ENCODE measurements around the gene SPATA1. TPM values are rescaled to one million over a fixed set of nuclear protein-coding genes. Genes with fewer than 3 reads are reported as not detected.

SPATA1 gene
- total and polyA plus RNA-seq, 2 of the 13 experiments (the other 11 are each of a cell fraction or from before 2014, with no cell fraction given): 0.70 to 1.4 TPM

GRCh38 chr1:84611091-84611490 is 104.9 kb downstream of the SPATA1 start:
- POLR2A ChIA-PET: interaction anchor here (0.5 kb wide), 1 partner anchor 14 kb away, joined by 3 read pairs; no protein-coding TSS in a partner anchor
- CTCF ChIA-PET (ENCODE audit: low intra/inter-chr PET ratio, low total read pairs): no interaction called here
- ATAC-seq: no peak
- no TSS peak for BruUV-seq (replicated peaks)
- no peak overlapping the region for H3K4me2 ChIP-seq (ENCODE audit: low read depth, low read length)
- no peak overlapping the region for H2AFZ ChIP-seq (ENCODE audit: low read length)
- H3K79me2 ChIP-seq (ENCODE audit: insufficient read depth, low read length): no peaks in the 10 kb centered on the region
- no peaks in the 10 kb centered on the region for H4K20me1 ChIP-seq (ENCODE audit: insufficient read depth, low read length)
- H3K27ac ChIP-seq (ENCODE audit: extremely low read length, insufficient read depth, low read length): no peak overlapping the region
- in situ Hi-C loops (cut with HindIII; ENCODE audit: extremely low pct_ligation_motif_present, low pct_unique_long_range_greater_than_20kb): loop anchor here (25.0 kb wide), 2 partner anchors 474 to 674 kb away; partner anchors contain the start of gene PRKACB
- intact Hi-C loops (cut with micrococcal nuclease; ENCODE audit: unreplicated experiment): no loop called here
- no peaks in the 10 kb centered on the region for H3K4me1 ChIP-seq (ENCODE audit: insufficient read depth, low read length)
- no peak for DNase-seq (ENCODE audit: low spot score)
- peaks cover 27% of the 10 kb centered on the region for H3K9me3 ChIP-seq (ENCODE audit: low read length)
- WGBS (ENCODE audit: low lambda C conversion rate): 80% methylated on average over 1 of the region's 1 CpG
- no peak overlapping the region for H3K4me3 ChIP-seq (replicated peaks in 1 of 3; ENCODE audit: insufficient read depth in 1 of 3, low read depth in 2 of 3, low read length in 3 of 3)
- no peaks in the 10 kb centered on the region for H3K36me3 ChIP-seq (replicated peaks in 1 of 2; ENCODE audit: control insufficient read depth in 1 of 2, insufficient read depth in 2 of 2, low read length in 2 of 2)
- H3K27me3 ChIP-seq (ENCODE audit: control insufficient read depth in 1 of 2, insufficient read depth in 2 of 2, low read length in 2 of 2): no peaks in the 10 kb centered on the region; a peak in 1 of 5 replicates
- no peak overlapping the region for H3K9ac ChIP-seq (ENCODE audit: insufficient read depth, low read depth, low read length)
- no peak for TF ChIP-seq ZNF232 (CRISPR knock-in tag; IDR thresholded peaks at IDR 0.05; ENCODE audit: borderline replicate concordance)
- TF ChIP-seq MAFF (IDR thresholded peaks at IDR 0.05; ENCODE audit: low read depth, low read length): no peak
- no peak for TF ChIP-seq CCDC6 (CRISPR knock-in tag; IDR thresholded peaks at IDR 0.05)
- no peak for TF ChIP-seq KAT8 (CRISPR knock-in tag; IDR thresholded peaks at IDR 0.05)
- FAIRE-seq: no peak

GRCh38 chr1:84611796-84612195 is 105.6 kb downstream of the SPATA1 start:
- H3K27me3 ChIP-seq (ENCODE audit: control insufficient read depth in 1 of 2, insufficient read depth in 2 of 2, low read length in 2 of 2): no peaks in the 10 kb centered on the region; a peak in 1 of 5 replicates
- no peak overlapping the region for H3K9ac ChIP-seq (ENCODE audit: insufficient read depth, low read depth, low read length)
- BruUV-seq (replicated peaks): no TSS peak
- no peaks in the 10 kb centered on the region for H3K36me3 ChIP-seq (replicated peaks in 1 of 2; ENCODE audit: control insufficient read depth in 1 of 2, insufficient read depth in 2 of 2, low read length in 2 of 2)
- H2AFZ ChIP-seq (ENCODE audit: low read length): no peak overlapping the region
- in situ Hi-C loops (cut with HindIII; ENCODE audit: extremely low pct_ligation_motif_present, low pct_unique_long_range_greater_than_20kb) (loop anchor here (25.0 kb wide), 2 partner anchors 474 to 674 kb away; partner anchors contain the start of gene PRKACB), intact Hi-C loops (cut with micrococcal nuclease; ENCODE audit: unreplicated experiment) (no loop called here)
- H3K4me2 ChIP-seq (ENCODE audit: low read depth, low read length): no peak overlapping the region
- no peak overlapping the region for H3K27ac ChIP-seq (ENCODE audit: extremely low read length, insufficient read depth, low read length)
- no peak for ATAC-seq
- ChIA-PET CTCF (ENCODE audit: low intra/inter-chr PET ratio, low total read pairs) (no interaction called here), POLR2A (interaction anchor here (0.5 kb wide), 1 partner anchor 13 kb away, joined by 3 read pairs; no protein-coding TSS in a partner anchor)
- H3K4me1 ChIP-seq (ENCODE audit: insufficient read depth, low read length): no peaks in the 10 kb centered on the region
- no peak overlapping the region for H3K4me3 ChIP-seq (replicated peaks in 1 of 3; ENCODE audit: insufficient read depth in 1 of 3, low read depth in 2 of 3, low read length in 3 of 3)
- WGBS (ENCODE audit: low lambda C conversion rate): 6% methylated on average over 3 of the region's 3 CpGs
- no peak for DNase-seq (ENCODE audit: low spot score)
- FAIRE-seq: no peak
- H3K9me3 ChIP-seq (ENCODE audit: low read length): peaks cover 27% of the 10 kb centered on the region
- H3K79me2 ChIP-seq (ENCODE audit: insufficient read depth, low read length): no peaks in the 10 kb centered on the region
- H4K20me1 ChIP-seq (ENCODE audit: insufficient read depth, low read length): no peaks in the 10 kb centered on the region
- TF ChIP-seq ZNF280D (CRISPR knock-in tag; IDR thresholded peaks at IDR 0.05): no peak
- TF ChIP-seq MED8 (CRISPR knock-in tag; IDR thresholded peaks at IDR 0.05; ENCODE audit: insufficient replicate concordance): no peak
- TF ChIP-seq NAIF1 (CRISPR knock-in tag; IDR thresholded peaks at IDR 0.05; ENCODE audit: borderline replicate concordance): no peak
- no peak for TF ChIP-seq ZMYM3 (CRISPR knock-in tag; IDR thresholded peaks at IDR 0.05)
- TF ChIP-seq ZNF761 (CRISPR knock-in tag; conservative IDR thresholded peaks at IDR 0.05): no peak
- TF ChIP-seq SKIL (CRISPR knock-in tag; IDR thresholded peaks at IDR 0.05; ENCODE audit: borderline replicate concordance): no peak
- no peak for TF ChIP-seq ZNF382 (CRISPR knock-in tag; IDR thresholded peaks at IDR 0.05; ENCODE audit: borderline replicate concordance)
- TF ChIP-seq SAP130 (CRISPR knock-in tag; IDR thresholded peaks at IDR 0.05; ENCODE audit: low read depth): no peak
- TF ChIP-seq GLI4 (CRISPR knock-in tag; IDR thresholded peaks at IDR 0.05; ENCODE audit: borderline replicate concordance): no peak
- TF ChIP-seq ZBTB21 (CRISPR knock-in tag; IDR thresholded peaks at IDR 0.05): no peak
- no peak for TF ChIP-seq SMYD3 (CRISPR knock-in tag; IDR thresholded peaks at IDR 0.05)
